Mucosa of descending colon (tissue), 3 donors: ENCODE measurements around the gene TSEN2. TPM values are rescaled to one million over a fixed set of nuclear protein-coding genes. Genes with fewer than 3 reads are reported as not detected.

Experiments
- ATAC-seq: fragments of 200-7000 bp; cut with Tn5 transposase; one replicate; pipeline ENCODE4 v1.9.1; 2020; ENCODE audit warnings: mild to moderate bottlenecking, moderate library complexity
- DNase-seq, 3 donors: peaks; one replicate each; pipeline ENCODE4 v3.0.0-alpha.2; 2020
- H3K36me3 ChIP-seq: fragments of 200-600 bp; one replicate; pipeline ENCODE4 v1.8.0; 2021; ENCODE audit warnings: low read depth, mild to moderate bottlenecking
- H3K4me1 ChIP-seq: fragments of 200-600 bp; one replicate; pipeline ENCODE4 v1.8.0; 2021; ENCODE audit warnings: low read depth, mild to moderate bottlenecking
- H3K4me3 ChIP-seq: fragments of 200-600 bp; one replicate; pipeline ENCODE4 v1.8.0; 2021; ENCODE audit warnings: mild to moderate bottlenecking
- H3K9me3 ChIP-seq: fragments of 200-600 bp; one replicate; pipeline ENCODE4 v1.8.0; 2021; ENCODE audit warnings: mild to moderate bottlenecking
- CTCF ChIP-seq: fragments of 200-600 bp; IDR thresholded peaks from one replicate; pipeline ENCODE4 v1.8.0; 2022; ENCODE audit warnings: antibody characterized with exemption, mild to moderate bottlenecking
- intact Hi-C, 2 donors: fragments of 100-400 bp; cut with DNase I in 1 of 2; cut with micrococcal nuclease in 1 of 2; formaldehyde crosslinking; loops; one replicate each; pipeline versions ENCODE4 v1.11.0 to v1.11.1; 2022; cut with DNase I, micrococcal nuclease
- total RNA-seq, 3 donors: library from RNA; stranded (reverse); fragmentation: NEBNext Ultra II Directional in 2 of 3; extraction: Animal tissue kit (Norgen Biotek cat#: 25700) in 2 of 3; gene quantifications; one replicate each; pipeline versions ENCODE4 v1.2.1 to v1.2.4, GENCODE V29; 2021 to 2023
- donor health status: DM: no; HTN: no; CAD: no; lungs with moderate emphysema.
- donor health status: DM: no; HTN: no; CAD: no.
- donor health status: DM: no; HTN: yes; CAD: no.

The TSEN2 gene
- total RNA-seq, 3 donors from 2014 or later, result 18.2 to 29.7 (median 28.8) TPM

GRCh38 chr3:12568747-12569146 lies 84.5 kb downstream of the TSEN2 start:
- Histone ChIP-seq H3K36me3 (peaks cover 12% of the 10 kb centered on the region), H3K4me3 (no peak overlapping the region), H3K4me1 (no peaks in the 10 kb centered on the region), H3K9me3 (no peaks in the 10 kb centered on the region)
- ATAC-seq (no peak), DNase-seq (no peak)
- no peak for TF ChIP-seq CTCF
- intact Hi-C loops, result no loop called here

GRCh38 chr3:12569836-12570235 lies 85.6 kb downstream of the TSEN2 start:
- Histone ChIP-seq H3K4me3 (no peak overlapping the region), H3K9me3 (no peaks in the 10 kb centered on the region), H3K4me1 (no peaks in the 10 kb centered on the region), H3K36me3 (peaks cover 12% of the 10 kb centered on the region)
- ATAC-seq (no peak), DNase-seq (no peak)
- no peak for TF ChIP-seq CTCF
- intact Hi-C loops, result no loop called here

DNA sequence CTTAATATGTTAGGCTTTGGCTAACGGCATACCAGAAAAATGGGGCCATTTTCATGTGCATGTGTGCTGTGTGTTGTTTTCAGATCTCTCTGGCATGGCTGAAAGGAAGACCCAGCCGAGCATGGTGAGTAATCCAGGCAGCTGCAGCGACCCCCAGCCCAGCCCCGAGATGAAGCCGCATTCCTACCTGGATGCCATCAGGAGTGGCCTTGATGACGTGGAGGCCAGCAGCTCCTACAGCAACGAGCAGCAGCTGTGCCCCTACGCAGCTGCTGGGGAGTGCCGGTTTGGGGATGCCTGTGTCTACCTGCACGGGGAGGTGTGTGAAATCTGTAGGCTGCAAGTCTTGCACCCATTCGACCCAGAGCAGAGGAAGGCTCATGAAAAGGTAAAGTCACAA lies 87.7 kb downstream of the TSEN2 start:
- H3K4me3 ChIP-seq, result no peak overlapping the region
- no peaks in the 10 kb centered on the region for H3K4me1 ChIP-seq
- intact Hi-C loops, result no loop called here
- peaks cover 12% of the 10 kb centered on the region for H3K36me3 ChIP-seq
- DNase-seq (no peak), ATAC-seq (no peak)
- TF ChIP-seq CTCF, result no peak
- H3K9me3 ChIP-seq, result no peaks in the 10 kb centered on the region

GRCh38 chr3:12574131-12574530 lies 89.9 kb downstream of the TSEN2 start:
- Histone ChIP-seq H3K36me3 (peaks cover 12% of the 10 kb centered on the region), H3K9me3 (no peaks in the 10 kb centered on the region), H3K4me1 (no peaks in the 10 kb centered on the region), H3K4me3 (no peak overlapping the region)
- ATAC-seq (no peak), DNase-seq (no peak)
- intact Hi-C loops, result no loop called here
- TF ChIP-seq CTCF, result no peak

DNA sequence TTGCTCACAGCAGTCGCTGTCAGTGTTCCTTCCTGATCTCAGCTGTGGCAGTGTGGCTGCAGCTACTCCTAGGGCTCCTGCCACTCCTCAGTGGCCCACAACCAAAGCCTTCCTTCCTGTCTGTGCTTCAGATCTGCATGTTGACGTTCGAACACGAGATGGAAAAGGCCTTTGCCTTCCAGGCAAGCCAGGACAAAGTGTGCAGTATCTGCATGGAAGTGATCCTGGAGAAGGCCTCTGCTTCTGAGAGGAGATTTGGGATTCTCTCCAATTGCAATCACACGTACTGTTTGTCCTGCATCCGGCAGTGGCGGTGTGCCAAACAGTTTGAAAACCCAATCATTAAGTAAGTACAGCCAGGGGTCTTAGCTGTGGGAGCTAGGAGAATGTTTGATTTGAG lies 90.4 kb downstream of the TSEN2 start:
- DNase-seq (no peak), ATAC-seq (no peak)
- Histone ChIP-seq H3K4me1 (no peaks in the 10 kb centered on the region), H3K4me3 (no peak overlapping the region), H3K36me3 (peaks cover 12% of the 10 kb centered on the region), H3K9me3 (no peaks in the 10 kb centered on the region)
- intact Hi-C loops, result no loop called here
- no peak for TF ChIP-seq CTCF

- intact Hi-C loops, result no loop called here
- TF ChIP-seq CTCF, result no peak
- ATAC-seq, result no peak
- Histone ChIP-seq H3K36me3 (peaks cover 6% of the 10 kb centered on the region), H3K9me3 (no peaks in the 10 kb centered on the region), H3K4me3 (no peak overlapping the region), H3K4me1 (no peaks in the 10 kb centered on the region)
- no peak for DNase-seq
Observed at GRCh38 chr3:12577379-12577778, 93.1 kb downstream of the TSEN2 start.
